Aorta (tissue), 5 donors: ENCODE results near the gene SLC22A2. TPM values are rescaled to one million over a fixed set of nuclear protein-coding genes. Genes with fewer than 3 reads are reported as not detected.
A peak's percentile ranks its signal among the peaks of the same experiment; 100 is the strongest.
"Not testable (repeated sequence)": the region's sequence is repeated elsewhere in the genome, so short reads cannot be mapped to it uniquely, and the experiment has no call there.

Experiments
- ATAC-seq: fragments of 200-7000 bp; cut with Tn5 transposase; one replicate; pipeline ENCODE4 v1.9.1; 2022; ENCODE audit warnings: moderate library complexity; ENCODE audit not compliant: low FRiP score
- DNase-seq, 2 donors: peaks; one replicate each; pipeline ENCODE4 v3.0.0-alpha.2; 2020
- H3K27ac ChIP-seq, 2 donors: one replicate each; pipeline ENCODE4 v1.5.1; 2013; ENCODE audit warnings: low read length in 2 of 2, mild to moderate bottlenecking in 2 of 2, moderate library complexity in 2 of 2, control low read depth in 1 of 2, inconsistent platforms in 1 of 2, low read depth in 1 of 2
- H3K27me3 ChIP-seq, 2 donors: one replicate each; pipeline ENCODE4 v1.6.1; 2013; ENCODE audit warnings: control low read depth in 1 of 2, low read length in 1 of 2, mild to moderate bottlenecking in 1 of 2, moderate library complexity in 1 of 2; ENCODE audit not compliant: insufficient read depth in 2 of 2, control insufficient read depth in 1 of 2
- H3K36me3 ChIP-seq, 2 donors: one replicate each; pipeline ENCODE4 v1.6.1; 2013; ENCODE audit warnings: control low read depth in 1 of 2, low read length in 1 of 2, mild to moderate bottlenecking in 1 of 2; ENCODE audit not compliant: insufficient read depth in 2 of 2, control insufficient read depth in 1 of 2
- H3K4me1 ChIP-seq, 2 donors: one replicate each; pipeline ENCODE4 v1.6.1; 2013; ENCODE audit warnings: low read length in 2 of 2, control low read depth in 1 of 2, mild to moderate bottlenecking in 1 of 2, moderate library complexity in 1 of 2; ENCODE audit not compliant: insufficient read depth in 2 of 2, control insufficient read depth in 1 of 2
- H3K4me3 ChIP-seq, 2 donors: one replicate each; pipeline ENCODE4 v1.5.1; 2013; ENCODE audit warnings: low read length in 2 of 2, control low read depth in 1 of 2, mild to moderate bottlenecking in 1 of 2
- H3K9me3 ChIP-seq: one replicate; pipeline ENCODE4 v1.6.1; 2013; ENCODE audit warnings: mild to moderate bottlenecking, low read length; ENCODE audit not compliant: control insufficient read depth
- WGBS, 2 donors: extraction: QIAGEN DNeasy Blood & Tissue Kit; methylation state at CpG; one replicate each; pipeline ENCODE4 v1.1.7; 2013; 5-methylcytosine and 5-hydroxymethylcytosine counted together
- intact Hi-C, 2 donors: fragments of 100-400 bp; cut with DNase I; formaldehyde crosslinking; loops; one replicate each; pipeline versions ENCODE4 v1.14.2 to v1.15.0; 2022
- polyA plus RNA-seq, 2 donors: library from polyadenylated mRNA; stranded (reverse); fragments of 200-250 nt; gene quantifications; one replicate each; pipeline ENCODE4 v1.2.3, GENCODE V29; 2013
- total RNA-seq, 2 donors: library from RNA; stranded (reverse); fragmentation: NEBNext Ultra II Directional; extraction: Animal tissue kit (Norgen Biotek cat#: 25700); gene quantifications; one replicate each; pipeline ENCODE4 v1.2.1, GENCODE V29; 2021
- donor health status: healthy with polysubstance abuse.
- donor health status: Bipolar disorder and iron deficiency.
- donor health status: DM: no; HTN: no; CAD: no.
- donor health status: DM: no; HTN: no; CAD: no.
- donor health status: DM: yes; HTN: yes; CAD: no.

The SLC22A2 gene
- total and polyA plus RNA-seq, 4 donors: 0.26 to 3.9 (median 1.1) TPM; not detected in 1

GRCh38 chr6:160233950-160234640 lies 24.5 kb downstream of the SLC22A2 start:
- H3K9me3 ChIP-seq, H3K36me3 ChIP-seq, H3K27ac ChIP-seq, H3K27me3 ChIP-seq, intact Hi-C loops, ATAC-seq, DNase-seq, H3K4me1 ChIP-seq, H3K4me3 ChIP-seq: not testable (repeated sequence)
- WGBS, 2 donors: 95% methylated on average over 12 of the region's 12 CpGs

GRCh38 chr6:160227769-160228161 lies 30.9 kb downstream of the SLC22A2 start:
- peak overlapping the region in 1 of 2 donors; percentile 18 for H3K27ac ChIP-seq
- H3K4me3 ChIP-seq: no peak overlapping the region
- DNase-seq: no peak
- 35 to 36% methylated on average over 1 of the region's 1 CpG for WGBS, 2 donors
- intact Hi-C loops: loop anchor here in 1 of 2 donors (10.0 kb wide), 3 partner anchors 127 to 227 kb away; no protein-coding TSS in a partner anchor
- no peaks in the 10 kb centered on the region for H3K9me3 ChIP-seq
- H3K27me3 ChIP-seq: no peaks in the 10 kb centered on the region
- ATAC-seq: no peak
- peaks cover 0 to 3% of the 10 kb centered on the region in 2 donors for H3K4me1 ChIP-seq
- no peaks in the 10 kb centered on the region for H3K36me3 ChIP-seq

- ATAC-seq: no peak
- no peak for DNase-seq
- WGBS, 2 donors: 46 to 49% methylated on average over 4 of the region's 4 CpGs
- Histone ChIP-seq H3K36me3 (no peaks in the 10 kb centered on the region), H3K27ac (peak overlapping the region in 1 of 2 donors; percentile 54), H3K4me3 (no peak overlapping the region), H3K9me3 (no peaks in the 10 kb centered on the region), H3K27me3 (no peaks in the 10 kb centered on the region), H3K4me1 (peaks cover 3 to 5% of the 10 kb centered on the region in 2 donors)
- intact Hi-C loops: loop anchor here in 1 of 2 donors (10.0 kb wide), 3 partner anchors 128 to 228 kb away; no protein-coding TSS in a partner anchor
These were observed 31.4 kb downstream of the SLC22A2 start for GRCh38 chr6:160227038-160227768.

GRCh38 chr6:160226118-160226591 lies 32.5 kb downstream of the SLC22A2 start:
- Histone ChIP-seq H3K27me3 (no peaks in the 10 kb centered on the region), H3K27ac (peak overlapping the region; percentile 50 to 64), H3K9me3 (no peaks in the 10 kb centered on the region), H3K36me3 (no peaks in the 10 kb centered on the region), H3K4me1 (peaks cover 3 to 5% of the 10 kb centered on the region in 2 donors), H3K4me3 (no peak overlapping the region)
- WGBS, 2 donors: 84 to 90% methylated on average over 7 of the region's 7 CpGs
- ATAC-seq (no peak), DNase-seq (no peak)
- intact Hi-C loops: loop anchor here in 1 of 2 donors (10.0 kb wide), 3 partner anchors 129 to 229 kb away; no protein-coding TSS in a partner anchor

DNA sequence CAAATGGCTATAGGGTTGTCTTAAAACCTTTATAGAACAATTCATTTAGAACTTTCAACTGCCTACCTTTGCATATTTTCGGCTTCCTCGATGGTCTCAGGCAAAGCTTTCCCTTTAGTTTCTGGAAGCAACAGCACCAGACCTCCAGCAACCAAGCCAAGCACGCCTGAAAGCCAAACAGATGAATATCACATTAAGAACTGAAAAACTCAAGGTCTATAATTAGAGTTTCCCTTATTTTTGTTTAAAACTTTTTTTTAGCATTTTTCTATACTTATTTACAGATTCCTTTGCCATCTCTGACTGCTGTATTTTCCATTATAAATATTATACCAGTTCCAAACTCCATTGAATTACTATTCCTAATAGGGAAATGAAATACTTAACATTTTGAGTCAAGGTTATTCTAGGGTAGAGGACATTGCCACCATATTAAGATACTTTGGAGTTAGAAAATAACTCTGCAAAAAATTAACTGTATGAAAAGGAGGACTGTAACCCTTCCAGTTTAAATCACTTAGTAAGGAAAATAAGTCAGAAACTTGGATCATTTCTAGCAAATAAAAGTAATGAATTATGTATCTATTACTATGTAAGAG lies 33.9 kb downstream of the SLC22A2 start:
- ATAC-seq (peak; percentile 66), DNase-seq (no peak)
- no peak overlapping the region for H3K4me3 ChIP-seq
- no peak overlapping the region for H3K27ac ChIP-seq
- peaks cover 3 to 5% of the 10 kb centered on the region in 2 donors for H3K4me1 ChIP-seq
- intact Hi-C loops: loop anchor here (5.0 to 10.0 kb wide), 4 partner anchors 77 to 230 kb away; no protein-coding TSS in a partner anchor
- H3K36me3 ChIP-seq: no peaks in the 10 kb centered on the region
- H3K27me3 ChIP-seq: no peaks in the 10 kb centered on the region
- WGBS, 2 donors: 2 to 5% methylated on average over 3 of the region's 3 CpGs
- H3K9me3 ChIP-seq: no peaks in the 10 kb centered on the region

DNA sequence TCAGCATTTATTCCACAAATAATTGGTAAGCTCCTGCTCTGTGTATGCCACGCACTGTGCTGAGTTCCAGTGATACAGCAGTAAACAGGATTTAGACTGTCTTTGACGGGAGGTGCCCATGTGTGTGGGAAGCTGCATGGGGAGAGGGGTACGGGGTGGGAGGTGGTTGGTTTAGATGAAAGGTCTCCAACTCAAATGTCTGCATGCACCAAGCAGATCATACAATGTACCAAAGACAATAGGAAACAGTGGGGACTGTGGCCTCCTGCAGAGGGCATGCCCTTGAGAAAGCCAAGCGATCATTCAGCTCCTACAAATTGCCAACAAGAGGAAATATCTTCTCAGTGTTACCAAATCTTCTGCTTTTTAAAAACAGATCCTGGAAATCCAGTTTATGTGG lies 36.1 kb downstream of the SLC22A2 start:
- H3K36me3 ChIP-seq: no peaks in the 10 kb centered on the region
- peaks cover 5 to 7% of the 10 kb centered on the region in 2 donors for H3K4me1 ChIP-seq
- H3K9me3 ChIP-seq: no peaks in the 10 kb centered on the region
- ATAC-seq (peak; percentile 23), DNase-seq (no peak)
- no peak overlapping the region for H3K4me3 ChIP-seq
- 59 to 69% methylated on average over 4 of the region's 4 CpGs for WGBS, 2 donors
- H3K27ac ChIP-seq: peak overlapping the region in 1 of 2 donors; percentile 81
- no peaks in the 10 kb centered on the region for H3K27me3 ChIP-seq
- intact Hi-C loops: loop anchor here (5.0 to 10.0 kb wide), 4 partner anchors 75 to 232 kb away; no protein-coding TSS in a partner anchor

GRCh38 chr6:160221918-160222317 lies 36.7 kb downstream of the SLC22A2 start:
- intact Hi-C loops: loop anchor here (5.0 to 10.0 kb wide), 4 partner anchors 75 to 233 kb away; no protein-coding TSS in a partner anchor
- ATAC-seq: no peak
- H3K27ac ChIP-seq: peak overlapping the region in 1 of 2 donors; percentile 81
- no peaks in the 10 kb centered on the region for H3K36me3 ChIP-seq
- DNase-seq: no peak
- 93 to 97% methylated on average over 1 of the region's 1 CpG for WGBS, 2 donors
- H3K9me3 ChIP-seq: no peaks in the 10 kb centered on the region
- H3K4me3 ChIP-seq: no peak overlapping the region
- peaks cover 5 to 7% of the 10 kb centered on the region in 2 donors for H3K4me1 ChIP-seq
- H3K27me3 ChIP-seq: no peaks in the 10 kb centered on the region

DNA sequence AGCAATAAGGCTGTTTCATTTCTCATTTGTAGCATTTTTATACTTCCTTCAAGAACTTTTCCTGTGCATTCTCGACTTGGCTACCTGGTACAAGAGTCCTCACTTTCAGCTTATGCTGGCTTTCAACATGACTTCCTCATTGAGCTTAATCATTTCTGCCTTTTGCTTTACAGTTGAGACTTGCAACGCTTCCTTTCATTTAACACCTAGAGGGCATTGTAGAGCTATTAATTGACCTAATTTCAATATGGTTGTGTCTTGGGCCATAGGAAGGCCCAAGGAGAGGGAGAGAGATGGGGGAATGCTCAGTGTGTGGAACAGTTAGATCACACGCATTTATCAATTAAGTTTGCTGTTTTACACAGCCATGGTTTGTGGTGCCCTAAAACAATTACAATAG lies 37.2 kb downstream of the SLC22A2 start:
- Histone ChIP-seq H3K36me3 (no peaks in the 10 kb centered on the region), H3K27me3 (no peaks in the 10 kb centered on the region), H3K4me1 (peaks cover 5 to 7% of the 10 kb centered on the region in 2 donors), H3K4me3 (no peak overlapping the region), H3K9me3 (no peaks in the 10 kb centered on the region), H3K27ac (peak overlapping the region in 1 of 2 donors; percentile 34)
- 52% methylated on average over 3 of the region's 3 CpGs for WGBS, 2 donors
- intact Hi-C loops: loop anchor here (5.0 to 10.0 kb wide), 4 partner anchors 74 to 233 kb away; no protein-coding TSS in a partner anchor
- ATAC-seq: no peak
- no peak for DNase-seq
